Endothelial cell (in vitro differentiated cells): ENCODE results near the gene RBP2. TPM values are rescaled to one million over a fixed set of nuclear protein-coding genes. Genes with fewer than 3 reads are reported as not detected.

Source experiments
- DNase-seq: peaks from one replicate; pipeline ENCODE4 v3.0.0; 2021; ENCODE audit warnings: low spot score
- H3K27ac Mint-ChIP-seq: one replicate; pipeline ENCODE4 v1.8.0; 2021; ENCODE audit warnings: mixed read lengths, inconsistent platforms; ENCODE audit not compliant: unreplicated experiment
- H3K27me3 Mint-ChIP-seq: one replicate; pipeline ENCODE4 v1.8.0; 2021; ENCODE audit warnings: mild to moderate bottlenecking, moderate library complexity, mixed read lengths, inconsistent platforms; ENCODE audit not compliant: unreplicated experiment
- H3K36me3 Mint-ChIP-seq: one replicate; pipeline ENCODE4 v1.8.0; 2021; ENCODE audit warnings: mild to moderate bottlenecking, low read depth, mixed read lengths, inconsistent platforms; ENCODE audit not compliant: unreplicated experiment
- H3K4me1 Mint-ChIP-seq: one replicate; pipeline ENCODE4 v1.8.0; 2021; ENCODE audit warnings: mild to moderate bottlenecking, mixed read lengths, inconsistent platforms; ENCODE audit not compliant: unreplicated experiment
- H3K4me3 Mint-ChIP-seq: one replicate; pipeline ENCODE4 v1.8.0; 2021; ENCODE audit warnings: mild to moderate bottlenecking, mixed read lengths, inconsistent platforms; ENCODE audit not compliant: unreplicated experiment
- H3K9me3 Mint-ChIP-seq: one replicate; pipeline ENCODE4 v1.8.0; 2021; ENCODE audit warnings: mixed read lengths, inconsistent platforms; ENCODE audit not compliant: unreplicated experiment
- CTCF ChIP-seq: fragments of 200-600 bp; sonication (generic); IDR thresholded peaks from one replicate; pipeline ENCODE4 v1.5.0; 2021; ENCODE audit warnings: antibody characterized with exemption; ENCODE audit not compliant: unreplicated experiment
- total RNA-seq: library from RNA; stranded (reverse); fragmentation: NEBNext Ultra II Directional; extraction: Animal tissue kit (Norgen Biotek cat#: 25700); gene quantifications from one replicate; pipeline ENCODE4 v1.2.1, GENCODE V29; 2021; ENCODE audit not compliant: unreplicated experiment

Gene RBP2
- total RNA-seq, 1 donor from 2014 or later, result not detected

DNA sequence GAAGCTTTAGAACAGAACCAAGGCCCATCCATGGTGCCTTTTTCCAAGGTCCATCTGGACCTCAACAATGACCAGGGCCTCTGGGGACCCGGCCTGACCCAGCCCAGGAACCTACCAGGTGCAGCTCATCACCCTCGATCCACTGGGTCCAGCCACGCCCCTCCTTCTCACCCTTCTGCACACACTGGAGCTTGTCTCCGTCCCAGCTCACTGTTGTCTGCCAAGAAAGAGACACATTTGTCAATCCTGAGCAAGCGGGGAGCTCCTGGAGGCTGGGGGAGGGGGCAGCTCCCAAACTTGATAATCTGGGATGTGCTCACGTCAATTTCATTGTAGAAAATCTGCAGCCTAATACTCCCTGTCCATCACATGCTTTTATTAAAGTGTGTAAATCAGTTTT lies 42.0 kb upstream of the RBP2 start:
- no peaks in the 10 kb centered on the region for H3K9me3 Mint-ChIP-seq
- no peak for TF ChIP-seq CTCF
- H3K27me3 Mint-ChIP-seq, result peaks cover 6% of the 10 kb centered on the region
- H3K36me3 Mint-ChIP-seq, result peaks cover 3% of the 10 kb centered on the region
- no peak overlapping the region for H3K4me3 Mint-ChIP-seq
- no peaks in the 10 kb centered on the region for H3K4me1 Mint-ChIP-seq
- no peak for DNase-seq
- no peak overlapping the region for H3K27ac Mint-ChIP-seq

GRCh38 chr3:139517321-139518065 lies 41.2 kb upstream of the RBP2 start:
- Mint-ChIP-seq H3K27me3 (peaks cover 6% of the 10 kb centered on the region), H3K9me3 (no peaks in the 10 kb centered on the region), H3K36me3 (peaks cover 3% of the 10 kb centered on the region), H3K4me1 (no peaks in the 10 kb centered on the region), H3K27ac (no peak overlapping the region), H3K4me3 (no peak overlapping the region)
- no peak for DNase-seq
- no peak for TF ChIP-seq CTCF

DNA sequence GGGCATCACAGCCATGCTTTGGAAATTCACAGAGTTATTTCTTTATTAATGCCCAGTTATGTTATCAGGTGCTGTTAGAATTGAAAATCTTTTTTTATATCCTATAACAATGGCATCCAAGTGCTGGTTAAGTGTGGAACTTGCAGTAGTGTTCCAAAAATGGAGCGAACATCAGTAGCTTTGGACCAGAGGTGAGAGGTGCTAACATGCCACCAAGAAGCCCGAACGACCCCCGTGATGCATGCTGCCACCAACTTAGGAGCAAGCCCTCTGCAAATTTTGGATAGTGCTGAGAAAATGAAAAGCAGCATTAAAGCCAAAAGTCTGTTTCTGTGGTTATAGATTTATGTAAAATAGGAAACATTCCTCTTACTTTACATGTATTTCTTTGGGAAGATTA lies 38.4 kb upstream of the RBP2 start:
- TF ChIP-seq CTCF, result no peak
- no peaks in the 10 kb centered on the region for H3K4me1 Mint-ChIP-seq
- H3K36me3 Mint-ChIP-seq, result peaks cover 3% of the 10 kb centered on the region

DNA sequence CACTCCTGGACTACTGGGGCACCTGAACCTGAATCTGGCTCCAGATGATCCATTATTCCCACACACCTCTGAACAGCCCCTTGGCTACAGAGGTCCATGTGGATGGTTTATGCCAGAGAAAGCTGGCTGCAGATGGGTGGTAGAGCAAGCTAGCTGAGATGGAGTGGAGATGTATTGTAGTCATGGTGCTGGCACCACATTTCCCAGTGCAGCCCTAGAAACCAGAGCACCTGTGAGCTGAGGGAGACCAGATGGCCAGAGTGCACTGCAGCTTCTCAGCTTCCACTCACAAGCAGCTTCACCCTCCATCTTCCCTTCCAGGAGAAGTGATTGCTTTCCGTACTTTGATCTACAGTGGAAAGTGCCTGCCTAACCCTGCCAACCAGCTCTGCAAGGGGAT lies 33.3 kb upstream of the RBP2 start:
- no peak overlapping the region for H3K27ac Mint-ChIP-seq
- no peaks in the 10 kb centered on the region for H3K36me3 Mint-ChIP-seq
- DNase-seq, result no peak
- TF ChIP-seq CTCF, result no peak
- H3K4me1 Mint-ChIP-seq, result no peaks in the 10 kb centered on the region
- no peak overlapping the region for H3K4me3 Mint-ChIP-seq
- no peaks in the 10 kb centered on the region for H3K9me3 Mint-ChIP-seq
- H3K27me3 Mint-ChIP-seq, result no peaks in the 10 kb centered on the region

More for the DNA sequence above, 38.4 kb upstream of the RBP2 start:
- DNase-seq, result no peak
- no peaks in the 10 kb centered on the region for H3K9me3 Mint-ChIP-seq
- no peak overlapping the region for H3K27ac Mint-ChIP-seq
- H3K4me3 Mint-ChIP-seq, result no peak overlapping the region
- H3K27me3 Mint-ChIP-seq, result peaks cover 6% of the 10 kb centered on the region

DNA sequence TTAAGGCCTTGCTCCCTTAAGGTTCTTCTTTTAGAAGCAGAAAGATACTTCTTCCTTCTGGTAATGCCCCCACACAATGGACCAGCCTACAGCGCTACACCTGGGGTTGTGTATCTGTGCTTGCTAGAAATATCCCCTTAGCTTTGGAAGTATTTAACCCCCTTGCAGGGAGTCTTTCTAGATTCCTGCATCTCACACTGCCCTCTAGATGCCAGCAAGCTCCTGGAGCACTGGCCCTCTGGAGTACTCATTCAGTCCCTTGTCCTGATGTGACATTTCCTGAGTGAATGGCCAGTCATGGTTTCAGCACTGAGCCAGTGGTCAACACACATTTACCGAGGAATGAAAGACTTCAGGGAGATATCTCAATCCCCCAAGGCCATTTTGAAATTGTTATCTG lies 30.4 kb upstream of the RBP2 start:
- Mint-ChIP-seq H3K27ac (no peak overlapping the region), H3K4me1 (no peaks in the 10 kb centered on the region), H3K27me3 (no peaks in the 10 kb centered on the region), H3K4me3 (no peak overlapping the region), H3K36me3 (no peaks in the 10 kb centered on the region), H3K9me3 (no peaks in the 10 kb centered on the region)
- TF ChIP-seq CTCF, result no peak
- DNase-seq, result no peak
